Measurements from ENCODE around the gene EZH1. TPM values are rescaled to one million over a fixed set of nuclear protein-coding genes. Genes with fewer than 3 reads are reported as not detected.
"Not testable (repeated sequence)": the region's sequence is repeated elsewhere in the genome, so short reads cannot be mapped to it uniquely, and the experiment has no call there.

Gene EZH1
- polyA plus RNA-seq, 4 donors, result 8.1 to 33.0 (median 13.0) TPM

- 65 to 82% (median 78%) methylated on average over 11 of the region's 11 CpGs for WGBS, 3 donors
- FAIRE-seq (no peak), DNase-seq (no peak)
- peak overlapping the region in 1 of 3 donors; percentile 50 for H3K27ac ChIP-seq (ENCODE audit: low read depth in 1 of 3, low read length in 2 of 3)
- H3K4me1 ChIP-seq (ENCODE audit: control insufficient read depth in 3 of 3, insufficient read depth in 2 of 3, low read depth in 1 of 3, low read length in 2 of 3), result peaks cover 0 to 5% (median 0%) of the 10 kb centered on the region in 3 donors
- H3K9me3 ChIP-seq (ENCODE audit: control insufficient read depth in 2 of 2, insufficient read depth in 1 of 2, low read depth in 1 of 2, low read length in 1 of 2), result peaks cover 0 to 3% of the 10 kb centered on the region in 2 donors
- peaks cover 0 to 3% (median 0%) of the 10 kb centered on the region in 3 donors for H3K27me3 ChIP-seq (ENCODE audit: control insufficient read depth in 3 of 3, insufficient read depth in 3 of 3, low read length in 3 of 3)
- no peaks in the 10 kb centered on the region for H3K36me3 ChIP-seq (ENCODE audit: control insufficient read depth in 3 of 3, insufficient read depth in 2 of 3, low read depth in 1 of 3, low read length in 3 of 3)
- H3K4me3 ChIP-seq (ENCODE audit: low read depth in 1 of 3, low read length in 3 of 3), result no peak overlapping the region
Observed at GRCh38 chr17:42748908-42749798, 4.3 kb upstream of the EZH1 start.

GRCh38 chr17:42748202-42748907 lies 3.5 kb upstream of the EZH1 start:
- Histone ChIP-seq H3K9me3 (ENCODE audit: control insufficient read depth in 2 of 2, insufficient read depth in 1 of 2, low read depth in 1 of 2, low read length in 1 of 2) (peaks cover 0 to 3% of the 10 kb centered on the region in 2 donors), H3K4me3 (ENCODE audit: low read depth in 1 of 3, low read length in 3 of 3) (no peak overlapping the region), H3K27ac (ENCODE audit: low read depth in 1 of 3, low read length in 2 of 3) (peak overlapping the region in 1 of 3 donors; percentile 50), H3K27me3 (ENCODE audit: control insufficient read depth in 3 of 3, insufficient read depth in 3 of 3, low read length in 3 of 3) (peaks cover 0 to 3% (median 0%) of the 10 kb centered on the region in 3 donors), H3K4me1 (ENCODE audit: control insufficient read depth in 3 of 3, insufficient read depth in 2 of 3, low read depth in 1 of 3, low read length in 2 of 3) (peaks cover 0 to 13% (median 2%) of the 10 kb centered on the region in 3 donors), H3K36me3 (ENCODE audit: control insufficient read depth in 3 of 3, insufficient read depth in 2 of 3, low read depth in 1 of 3, low read length in 3 of 3) (no peaks in the 10 kb centered on the region)
- FAIRE-seq, result no peak
- 65 to 76% (median 72%) methylated on average over 7 of the region's 7 CpGs for WGBS, 3 donors
- DNase-seq, result no peak

DNA sequence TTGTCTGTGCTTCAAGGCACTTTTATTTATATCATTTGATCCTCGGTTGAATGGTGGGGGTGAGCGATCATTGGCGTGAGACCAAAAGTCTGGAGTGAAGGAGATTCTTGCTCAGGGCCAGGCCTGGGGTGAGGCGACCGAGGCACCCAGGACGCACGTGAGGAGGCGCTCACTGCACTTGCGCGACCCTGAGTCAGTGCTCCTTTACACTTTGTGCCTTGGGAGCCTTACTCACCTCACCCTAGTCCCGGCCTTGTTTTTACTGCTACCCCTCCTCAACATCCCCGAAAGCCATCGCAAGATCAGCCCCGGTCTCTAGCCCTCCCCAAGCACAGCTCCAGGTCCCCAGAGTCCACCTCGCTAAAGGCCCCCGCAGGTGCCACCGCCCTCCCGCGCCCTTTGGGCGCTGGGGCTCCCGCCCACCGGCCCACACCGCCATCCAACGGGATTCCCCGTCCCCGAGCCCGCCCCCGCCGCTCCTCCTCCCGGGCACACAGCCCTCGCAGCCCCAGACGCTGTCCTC lies 496 bp downstream of the EZH1 start:
- H3K27me3 ChIP-seq (ENCODE audit: control insufficient read depth in 3 of 3, insufficient read depth in 3 of 3, low read length in 3 of 3), result peaks cover 0 to 3% (median 0%) of the 10 kb centered on the region in 3 donors
- H3K27ac ChIP-seq (ENCODE audit: low read depth in 1 of 3, low read length in 2 of 3), result peak overlapping the region; percentile 81 to 98 (median 93)
- H3K36me3 ChIP-seq (ENCODE audit: control insufficient read depth in 3 of 3, insufficient read depth in 2 of 3, low read depth in 1 of 3, low read length in 3 of 3), result peaks cover 0 to 4% (median 0%) of the 10 kb centered on the region in 3 donors
- peaks cover 0 to 14% (median 2%) of the 10 kb centered on the region in 3 donors for H3K4me1 ChIP-seq (ENCODE audit: control insufficient read depth in 3 of 3, insufficient read depth in 2 of 3, low read depth in 1 of 3, low read length in 2 of 3)
- peak; percentile 82 to 90 for DNase-seq
- H3K9me3 ChIP-seq (ENCODE audit: control insufficient read depth in 2 of 2, insufficient read depth in 1 of 2, low read depth in 1 of 2, low read length in 1 of 2), result peaks cover 0 to 3% of the 10 kb centered on the region in 2 donors
- FAIRE-seq, result no peak
- peak overlapping the region; percentile 83 to 94 (median 90) for H3K4me3 ChIP-seq (ENCODE audit: low read depth in 1 of 3, low read length in 3 of 3)
- 1 to 2% (median 2%) methylated on average over 31 to 32 of the region's 32 CpGs for WGBS, 3 donors

GRCh38 chr17:42743595-42744282 lies 1.1 kb downstream of the EZH1 start:
- no peak for DNase-seq
- H3K4me1 ChIP-seq (ENCODE audit: control insufficient read depth in 3 of 3, insufficient read depth in 2 of 3, low read depth in 1 of 3, low read length in 2 of 3), result peaks cover 0 to 14% (median 2%) of the 10 kb centered on the region in 3 donors
- no peak for FAIRE-seq
- peaks cover 0 to 4% (median 0%) of the 10 kb centered on the region in 3 donors for H3K36me3 ChIP-seq (ENCODE audit: control insufficient read depth in 3 of 3, insufficient read depth in 2 of 3, low read depth in 1 of 3, low read length in 3 of 3)
- peak overlapping the region; percentile 81 to 98 (median 93) for H3K27ac ChIP-seq (ENCODE audit: low read depth in 1 of 3, low read length in 2 of 3)
- peak overlapping the region in 2 of 3 donors; percentile 90 to 94 for H3K4me3 ChIP-seq (ENCODE audit: low read depth in 1 of 3, low read length in 3 of 3)
- WGBS, 3 donors, result 32 to 55% (median 46%) methylated on average over 10 of the region's 10 CpGs
- H3K27me3 ChIP-seq (ENCODE audit: control insufficient read depth in 3 of 3, insufficient read depth in 3 of 3, low read length in 3 of 3), result peaks cover 0 to 3% (median 0%) of the 10 kb centered on the region in 3 donors
- peaks cover 0 to 3% of the 10 kb centered on the region in 2 donors for H3K9me3 ChIP-seq (ENCODE audit: control insufficient read depth in 2 of 2, insufficient read depth in 1 of 2, low read depth in 1 of 2, low read length in 1 of 2)

DNA sequence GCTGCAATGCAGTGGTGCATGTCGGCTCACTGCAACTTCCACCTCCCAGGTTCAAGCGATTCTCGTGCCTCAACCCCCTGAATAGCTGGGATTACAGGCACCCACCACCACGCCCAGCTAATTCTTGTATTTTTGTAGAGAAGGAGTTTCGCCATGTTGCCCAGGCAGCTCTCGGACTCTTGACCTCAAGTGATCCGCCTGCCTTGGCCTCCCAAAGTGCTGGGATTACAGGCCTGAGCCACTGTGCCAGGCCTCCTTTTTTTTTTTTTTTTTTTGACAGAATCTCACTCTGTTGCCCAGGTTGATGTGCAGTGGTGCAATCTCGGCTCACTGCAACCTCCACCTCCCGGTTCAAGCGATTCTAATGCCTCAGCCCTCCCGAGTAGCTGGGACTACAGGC lies 1.9 kb downstream of the EZH1 start:
- FAIRE-seq; H3K4me3 ChIP-seq (ENCODE audit: low read depth in 1 of 3, low read length in 3 of 3); H3K36me3 ChIP-seq (ENCODE audit: control insufficient read depth in 3 of 3, insufficient read depth in 2 of 3, low read depth in 1 of 3, low read length in 3 of 3); H3K9me3 ChIP-seq (ENCODE audit: control insufficient read depth in 2 of 2, insufficient read depth in 1 of 2, low read depth in 1 of 2, low read length in 1 of 2); DNase-seq; H3K27me3 ChIP-seq (ENCODE audit: control insufficient read depth in 3 of 3, insufficient read depth in 3 of 3, low read length in 3 of 3); H3K27ac ChIP-seq (ENCODE audit: low read depth in 1 of 3, low read length in 2 of 3): not testable (repeated sequence)
- 89 to 93% (median 91%) methylated on average over 11 of the region's 11 CpGs for WGBS, 3 donors
- peaks cover 0 to 14% (median 2%) of the 10 kb centered on the region in 3 donors for H3K4me1 ChIP-seq (ENCODE audit: control insufficient read depth in 3 of 3, insufficient read depth in 2 of 3, low read depth in 1 of 3, low read length in 2 of 3)

DNA sequence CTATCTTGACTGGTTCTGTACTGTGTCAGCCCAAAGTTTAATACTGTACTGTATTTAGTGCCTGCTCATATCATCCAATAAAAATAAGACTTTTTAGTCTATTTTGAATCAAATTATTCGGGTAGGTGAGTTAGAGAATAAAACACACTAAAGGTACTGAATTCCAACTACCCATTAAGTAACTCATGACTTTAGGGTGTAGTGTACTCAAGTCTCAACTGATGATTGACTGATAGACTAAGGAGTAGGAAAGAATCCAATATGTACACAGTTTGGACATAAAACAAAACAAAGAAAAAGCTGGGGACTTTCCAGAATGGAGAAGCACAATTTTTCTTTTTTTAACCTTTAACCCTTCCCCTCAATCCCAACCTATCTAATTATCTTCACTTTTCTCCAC lies 4.1 kb downstream of the EZH1 start:
- FAIRE-seq, result no peak
- 77 to 95% (median 80%) methylated on average over 1 of the region's 1 CpG for WGBS, 3 donors
- no peak for DNase-seq
- Histone ChIP-seq H3K36me3 (ENCODE audit: control insufficient read depth in 3 of 3, insufficient read depth in 2 of 3, low read depth in 1 of 3, low read length in 3 of 3) (peaks cover 0 to 12% (median 0%) of the 10 kb centered on the region in 3 donors), H3K27ac (ENCODE audit: low read depth in 1 of 3, low read length in 2 of 3) (no peak overlapping the region), H3K4me1 (ENCODE audit: control insufficient read depth in 3 of 3, insufficient read depth in 2 of 3, low read depth in 1 of 3, low read length in 2 of 3) (peaks cover 0 to 14% (median 2%) of the 10 kb centered on the region in 3 donors), H3K27me3 (ENCODE audit: control insufficient read depth in 3 of 3, insufficient read depth in 3 of 3, low read length in 3 of 3) (peaks cover 0 to 3% (median 0%) of the 10 kb centered on the region in 3 donors), H3K4me3 (ENCODE audit: low read depth in 1 of 3, low read length in 3 of 3) (no peak overlapping the region), H3K9me3 (ENCODE audit: control insufficient read depth in 2 of 2, insufficient read depth in 1 of 2, low read depth in 1 of 2, low read length in 1 of 2) (peaks cover 0 to 3% of the 10 kb centered on the region in 2 donors)

DNA sequence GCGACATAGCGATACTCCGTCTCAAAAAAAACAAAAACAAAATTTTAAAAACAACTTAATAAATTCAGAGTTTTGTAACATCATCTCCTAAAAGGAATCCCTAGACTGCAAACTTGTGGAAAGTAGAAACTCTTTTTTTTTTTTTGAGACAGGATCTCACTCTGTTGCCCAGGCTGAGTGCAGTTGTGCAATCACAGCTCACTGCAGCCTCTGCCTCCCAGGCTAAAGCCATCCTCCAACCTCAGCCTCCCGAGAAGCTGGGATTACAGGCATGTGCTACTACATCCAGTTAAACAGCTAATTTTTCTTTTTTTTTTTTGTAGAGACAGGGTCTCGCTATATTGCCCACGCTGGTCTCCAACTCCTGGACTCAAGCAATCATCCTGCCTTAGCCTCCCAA lies 19.7 kb downstream of the EZH1 start:
- 98 to 99% (median 98%) methylated on average over 6 of the region's 6 CpGs for WGBS, 3 donors
- no peak for FAIRE-seq

More for the DNA sequence above, 19.7 kb downstream of the EZH1 start:
- no peak for DNase-seq
- Histone ChIP-seq H3K36me3 (ENCODE audit: control insufficient read depth in 3 of 3, insufficient read depth in 2 of 3, low read depth in 1 of 3, low read length in 3 of 3) (peaks cover 9 to 66% (median 13%) of the 10 kb centered on the region in 3 donors), H3K9me3 (ENCODE audit: control insufficient read depth in 2 of 2, insufficient read depth in 1 of 2, low read depth in 1 of 2, low read length in 1 of 2) (no peaks in the 10 kb centered on the region), H3K27me3 (ENCODE audit: control insufficient read depth in 3 of 3, insufficient read depth in 3 of 3, low read length in 3 of 3) (no peaks in the 10 kb centered on the region), H3K4me3 (ENCODE audit: low read depth in 1 of 3, low read length in 3 of 3) (no peak overlapping the region), H3K27ac (ENCODE audit: low read depth in 1 of 3, low read length in 2 of 3) (no peak overlapping the region), H3K4me1 (ENCODE audit: control insufficient read depth in 3 of 3, insufficient read depth in 2 of 3, low read depth in 1 of 3, low read length in 2 of 3) (no peaks in the 10 kb centered on the region)
